ENCODE measurements around the gene NFAT5. TPM values are rescaled to one million over a fixed set of nuclear protein-coding genes. Genes with fewer than 3 reads are reported as not detected.
"Not testable (repeated sequence)": the region's sequence is repeated elsewhere in the genome, so short reads cannot be mapped to it uniquely, and the experiment has no call there.

NFAT5 gene
- polyA plus RNA-seq, 12 donors = 13.4 to 36.2 (median 17.9) TPM; not detected in 1

- not testable (repeated sequence) for DNase-seq
These were observed 70.9 kb downstream of the NFAT5 start for GRCh38 chr16:69636563-69637146.

GRCh38 chr16:69637206-69637865 is 71.6 kb downstream of the NFAT5 start:
- DNase-seq = not testable (repeated sequence)

- DNase-seq = not testable (repeated sequence)
These were observed 78.2 kb downstream of the NFAT5 start for GRCh38 chr16:69643997-69644396.

GRCh38 chr16:69644790-69645189 is 79.0 kb downstream of the NFAT5 start:
- DNase-seq = no peak

GRCh38 chr16:69647020-69647419 is 81.3 kb downstream of the NFAT5 start:
- no peak for DNase-seq

- no peak for DNase-seq
These were observed 85.5 kb downstream of the NFAT5 start for GRCh38 chr16:69651217-69651616.

- no peak for DNase-seq
These were observed 88.6 kb downstream of the NFAT5 start for GRCh38 chr16:69654280-69654931.

DNA sequence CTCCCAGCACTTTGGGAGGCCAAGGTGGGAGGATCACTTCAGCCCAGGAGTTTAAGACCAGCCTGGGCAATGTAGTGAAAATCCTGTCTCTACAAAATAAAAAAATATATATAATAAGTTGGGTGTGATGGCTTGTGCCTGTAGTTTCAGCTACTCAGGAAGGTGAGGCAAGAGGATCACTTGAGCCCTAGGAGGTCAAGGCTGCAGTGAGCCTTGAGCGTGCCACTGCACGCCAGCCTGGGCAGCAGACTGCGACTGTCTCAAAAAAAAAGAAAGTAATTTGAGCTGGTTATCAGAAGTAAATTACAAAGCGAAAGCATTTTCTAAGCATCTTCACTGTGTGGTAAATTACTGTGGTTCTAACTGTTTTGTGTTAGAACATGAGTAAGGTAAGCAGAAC is 94.4 kb downstream of the NFAT5 start:
- no peak for DNase-seq

DNA sequence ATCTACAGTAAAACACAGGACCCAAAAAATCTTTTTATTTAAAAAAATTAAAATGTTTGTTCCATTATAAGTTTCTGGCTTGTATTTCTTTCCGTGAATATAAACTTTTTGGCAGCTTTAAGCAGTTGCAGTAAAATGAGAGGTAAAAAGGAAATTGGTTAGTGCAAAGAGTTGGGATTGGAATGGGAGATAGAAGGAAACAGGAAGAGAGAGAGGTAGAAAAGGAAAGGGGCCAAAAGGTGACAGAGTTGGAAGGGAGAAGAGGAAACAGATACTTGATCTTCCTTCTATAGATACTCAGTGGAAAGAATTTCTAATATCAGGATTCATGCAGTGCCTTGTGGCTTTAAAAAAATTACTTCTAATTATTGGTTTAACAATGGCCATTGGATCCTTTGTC is 97.1 kb downstream of the NFAT5 start:
- DNase-seq = no peak

DNA sequence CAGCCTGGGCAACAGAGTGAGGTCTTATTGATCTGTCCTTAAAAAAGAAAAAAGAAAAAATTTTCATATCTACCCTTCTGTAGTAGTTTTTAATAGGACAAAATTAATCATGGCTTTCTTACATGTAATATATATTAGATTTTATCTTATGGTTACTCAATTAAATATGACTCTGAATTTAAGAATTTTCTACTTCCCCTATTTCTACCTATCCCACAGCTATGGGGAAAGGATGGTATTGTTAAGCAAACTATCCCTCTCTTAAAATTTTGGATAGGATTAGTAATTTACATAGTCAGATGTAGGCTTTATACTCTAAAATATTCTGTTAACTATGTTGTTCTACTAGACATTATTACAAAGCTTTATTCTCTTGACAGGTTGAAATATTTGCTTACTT is 98.1 kb downstream of the NFAT5 start:
- DNase-seq = no peak

GRCh38 chr16:69669577-69669976 is 103.8 kb downstream of the NFAT5 start:
- no peak for DNase-seq

GRCh38 chr16:69672315-69672997 is 106.7 kb downstream of the NFAT5 start:
- DNase-seq = no peak

GRCh38 chr16:69672998-69673713 is 107.4 kb downstream of the NFAT5 start:
- DNase-seq = no peak

DNA sequence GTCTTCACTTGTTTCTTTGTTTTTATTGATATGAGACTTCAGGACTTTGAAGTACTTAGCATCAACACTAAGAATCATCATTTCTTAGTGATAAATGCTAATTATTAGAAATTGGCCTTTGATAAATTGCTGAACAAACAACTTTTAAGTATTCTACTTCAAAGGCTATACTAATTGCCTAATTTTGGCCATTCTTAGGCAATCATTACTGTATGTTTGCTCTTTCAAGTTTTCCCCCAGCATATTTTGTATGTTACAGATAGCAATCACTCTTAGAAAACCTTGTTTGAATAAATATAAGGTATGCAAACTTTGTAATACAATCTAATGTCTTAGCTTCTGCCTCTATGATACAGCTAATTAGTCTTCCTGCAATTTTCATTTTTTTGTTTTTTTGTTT is 114.6 kb downstream of the NFAT5 start:
- no peak for DNase-seq

DNA sequence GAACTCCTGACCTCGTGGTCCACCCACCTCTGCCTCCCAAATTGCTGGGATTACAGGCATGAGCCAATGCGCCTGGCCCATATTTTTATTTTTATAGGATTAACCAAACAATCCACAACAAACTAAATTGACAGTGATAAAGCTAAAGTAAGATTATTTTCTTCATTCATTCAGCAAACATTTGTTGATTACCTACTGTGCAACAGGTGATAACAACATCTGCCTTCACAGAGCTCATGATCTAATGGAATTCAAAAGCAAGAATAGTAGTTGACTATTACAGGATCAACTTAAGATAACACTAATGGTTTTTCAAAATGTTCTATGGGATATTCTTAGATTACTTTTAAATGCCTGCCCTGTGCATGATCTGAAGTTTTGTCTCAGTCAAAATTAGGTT is 122.8 kb downstream of the NFAT5 start:
- no peak for DNase-seq

GRCh38 chr16:69691980-69692911 is 126.5 kb downstream of the NFAT5 start:
- no peak for DNase-seq

- no peak for DNase-seq
These were observed 128.2 kb downstream of the NFAT5 start for GRCh38 chr16:69693916-69694315.

DNA sequence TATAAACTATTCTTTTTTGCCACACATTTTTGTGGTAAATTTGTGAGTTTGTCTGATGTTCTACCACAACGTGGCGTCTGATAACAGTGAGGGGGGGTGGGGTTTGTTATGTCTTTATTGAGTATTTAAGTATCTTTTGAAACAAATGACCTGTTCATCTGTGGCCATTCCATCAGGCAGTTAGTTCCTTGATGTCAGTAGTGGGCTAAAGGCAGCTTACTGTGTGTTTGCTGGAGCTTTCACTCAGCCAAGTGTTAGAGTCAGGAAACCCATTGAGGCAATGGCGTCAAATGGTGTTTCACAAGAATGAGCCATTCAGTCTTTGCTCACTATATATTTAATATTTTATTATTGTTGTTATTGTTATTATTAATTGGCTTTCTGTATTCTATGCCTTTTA is 132.6 kb downstream of the NFAT5 start:
- DNase-seq = no peak

GRCh38 chr16:69699915-69700314 is 134.1 kb downstream of the NFAT5 start:
- DNase-seq = no peak

GRCh38 chr16:69701452-69701851 is 135.7 kb downstream of the NFAT5 start:
- DNase-seq = no peak

- no peak for DNase-seq
These were observed 136.1 kb downstream of the NFAT5 start for GRCh38 chr16:69701866-69702265.

All from muscle of arm (tissue), 12 donors.